HFFc6 (cell line): Measurements from ENCODE around the gene EPN3. TPM values are rescaled to one million over a fixed set of nuclear protein-coding genes. Genes with fewer than 3 reads are reported as not detected.
A peak's percentile ranks its signal among the peaks of the same experiment; 100 is the strongest.

Experiments used
- DNase-seq: peaks from one replicate; pipeline ENCODE4 v3.0.0-alpha.2; 2018
- H3K27ac Mint-ChIP-seq: 2 replicates; pipeline ENCODE4 v1.8.0; 2020; ENCODE audit warnings: mild to moderate bottlenecking, mixed read lengths
- H3K27me3 Mint-ChIP-seq: 2 replicates; pipeline ENCODE4 v1.8.0; 2021; ENCODE audit warnings: mild to moderate bottlenecking, moderate library complexity, mixed read lengths; ENCODE audit not compliant: insufficient read depth
- H3K36me3 Mint-ChIP-seq: 2 replicates; pipeline ENCODE4 v1.8.0; 2021; ENCODE audit warnings: low read depth, mixed read lengths
- H3K4me1 Mint-ChIP-seq: 2 replicates; pipeline ENCODE4 v1.8.0; 2020; ENCODE audit warnings: low read depth, mixed read lengths
- H3K4me3 Mint-ChIP-seq: 2 replicates; pipeline ENCODE4 v1.8.0; 2020; ENCODE audit warnings: mild to moderate bottlenecking, moderate library complexity, mixed read lengths
- H3K9me3 Mint-ChIP-seq: 2 replicates; pipeline ENCODE4 v1.8.0; 2020; ENCODE audit warnings: mild to moderate bottlenecking, mixed read lengths
- CTCF ChIP-seq: fragments of 200-600 bp; sonication (generic); IDR thresholded peaks from 2 replicates; pipeline ENCODE4 v1.5.0; 2021; ENCODE audit warnings: antibody characterized with exemption, mild to moderate bottlenecking
- total RNA-seq, 6 experiments: library from RNA; stranded (reverse); fragmentation: NEBNext Ultra II Directional; extraction: Animal tissue kit (Norgen Biotek cat#: 25700); gene quantifications; 2 replicates in 1 of 6; 3 replicates in 5 of 6; pipeline ENCODE4 v1.2.3, GENCODE V29; 2021

EPN3 gene
- total RNA-seq, 6 experiments from 2014 or later, result 0.05 TPM; not detected in 5

DNA sequence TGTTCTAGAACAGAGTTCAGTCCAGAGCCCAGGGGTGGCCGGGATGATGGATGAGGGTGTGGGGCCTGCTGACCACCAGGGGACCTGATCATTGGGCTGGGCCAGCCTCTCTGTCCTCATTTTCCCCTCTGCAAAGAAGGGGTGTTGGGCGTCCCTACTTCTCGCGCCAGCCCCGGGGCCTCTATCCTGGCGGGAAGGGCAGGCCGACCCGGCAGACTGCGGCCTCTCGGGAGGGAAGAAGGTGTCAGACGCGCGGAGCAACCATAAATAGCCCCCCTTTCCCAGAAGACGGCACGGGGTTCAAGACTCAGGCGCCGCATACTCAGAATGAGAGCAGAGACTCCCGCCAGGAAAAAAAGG lies 26.0 kb downstream of the EPN3 start:
- no peaks in the 10 kb centered on the region for H3K9me3 Mint-ChIP-seq
- peaks cover 30% of the 10 kb centered on the region for H3K27me3 Mint-ChIP-seq
- no peak for DNase-seq
- H3K4me1 Mint-ChIP-seq, result peaks cover 6% of the 10 kb centered on the region; the same call in 1 of the 2 replicates
- no peak overlapping the region for H3K4me3 Mint-ChIP-seq
- no peak overlapping the region for H3K27ac Mint-ChIP-seq
- peak; percentile 31; the same call in 1 of the 2 replicates for TF ChIP-seq CTCF
- no peaks in the 10 kb centered on the region for H3K36me3 Mint-ChIP-seq

- Mint-ChIP-seq H3K36me3 (no peaks in the 10 kb centered on the region), H3K4me1 (peaks cover 11% of the 10 kb centered on the region), H3K27ac (no peak overlapping the region), H3K9me3 (no peaks in the 10 kb centered on the region), H3K4me3 (peak overlapping the region; percentile 49; the same call in 1 of the 2 replicates), H3K27me3 (peaks cover 30% of the 10 kb centered on the region)
- no peak for TF ChIP-seq CTCF
- no peak for DNase-seq
Observed at GRCh38 chr17:50558941-50559614, 26.5 kb downstream of the EPN3 start.

DNA sequence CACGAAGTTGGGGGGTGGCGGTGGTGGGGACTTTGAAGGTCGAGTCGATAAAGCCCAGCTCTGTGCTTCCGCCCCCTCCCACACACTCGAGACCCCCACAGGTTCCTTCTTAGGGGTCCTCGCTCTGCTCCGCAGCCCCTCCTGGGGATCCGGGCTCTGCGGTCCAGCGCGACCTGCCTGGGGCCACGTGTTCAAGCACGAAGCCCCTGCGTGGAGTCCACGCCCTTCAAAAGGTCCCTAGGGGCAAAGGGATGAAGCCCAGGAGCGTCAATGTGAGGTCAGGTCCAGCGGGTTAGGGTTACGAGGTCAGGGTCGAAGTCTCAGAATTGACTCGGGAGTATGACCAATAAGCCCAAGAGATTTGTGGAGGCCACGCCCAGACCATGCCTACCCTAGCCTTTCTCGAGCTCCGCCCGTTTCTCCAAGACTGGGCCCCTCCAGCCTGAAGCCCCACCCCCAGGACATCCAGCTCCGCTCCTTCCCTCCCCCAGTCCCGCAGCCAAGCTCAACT lies 27.2 kb downstream of the EPN3 start:
- H3K27ac Mint-ChIP-seq, result no peak overlapping the region
- peaks cover 18% of the 10 kb centered on the region for H3K4me1 Mint-ChIP-seq
- DNase-seq, result no peak
- H3K27me3 Mint-ChIP-seq, result peaks cover 30% of the 10 kb centered on the region
- H3K9me3 Mint-ChIP-seq, result no peaks in the 10 kb centered on the region
- H3K4me3 Mint-ChIP-seq, result peak overlapping the region; percentile 76
- no peak for TF ChIP-seq CTCF
- H3K36me3 Mint-ChIP-seq, result no peaks in the 10 kb centered on the region

- no peak for TF ChIP-seq CTCF
- Mint-ChIP-seq H3K4me3 (peak within 1 kb of the TSS; percentile 76), H3K9me3 (no peaks in the 10 kb centered on the region), H3K27ac (no peak within 1 kb of the TSS), H3K4me1 (peaks cover 24% of the 10 kb centered on the region), H3K36me3 (no peaks in the 10 kb centered on the region), H3K27me3 (peaks cover 30% of the 10 kb centered on the region)
- DNase-seq, result peak; percentile 68
Observed at GRCh38 chr17:50560185-50560824, 27.8 kb downstream of the EPN3 start, which contains the start of gene CACNA1G. Gene CACNA1G, plus strand, starts transcription at chr17:50560715. Its CDS starts 745 bp downstream, at chr17:50561460.

DNA sequence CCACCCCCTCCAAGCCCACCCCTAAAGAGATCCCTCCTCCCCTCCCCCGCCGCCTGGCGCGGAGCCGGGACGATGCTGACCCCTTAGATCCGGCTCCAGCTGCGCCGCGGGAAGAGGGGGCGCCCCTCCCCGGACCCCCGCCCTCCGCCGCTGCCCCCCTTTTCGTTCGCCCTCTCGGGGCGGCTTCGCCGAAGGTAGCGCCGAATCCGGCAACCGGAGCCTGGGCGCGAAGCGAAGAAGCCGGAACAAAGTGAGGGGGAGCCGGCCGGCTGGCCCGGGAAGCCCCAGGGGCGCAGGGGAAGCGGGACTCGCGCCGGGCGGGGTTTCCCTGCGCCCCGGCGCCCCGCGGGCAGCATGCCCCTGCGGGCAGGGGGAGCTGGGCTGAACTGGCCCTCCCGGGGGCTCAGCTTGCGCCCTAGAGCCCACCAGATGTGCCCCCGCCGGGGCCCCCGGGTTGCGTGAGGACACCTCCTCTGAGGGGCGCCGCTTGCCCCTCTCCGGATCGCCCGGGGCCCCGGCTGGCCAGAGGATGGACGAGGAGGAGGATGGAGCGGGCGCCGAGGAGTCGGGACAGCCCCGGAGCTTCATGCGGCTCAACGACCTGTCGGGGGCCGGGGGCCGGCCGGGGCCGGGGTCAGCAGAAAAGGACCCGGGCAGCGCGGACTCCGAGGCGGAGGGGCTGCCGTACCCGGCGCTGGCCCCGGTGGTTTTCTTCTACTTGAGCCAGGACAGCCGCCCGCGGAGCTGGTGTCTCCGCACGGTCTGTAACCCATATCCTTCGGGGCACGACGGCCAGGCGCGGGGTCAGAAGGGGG lies 28.6 kb downstream of the EPN3 start:
- Mint-ChIP-seq H3K9me3 (no peaks in the 10 kb centered on the region), H3K4me1 (peaks cover 30% of the 10 kb centered on the region), H3K27me3 (peaks cover 33% of the 10 kb centered on the region), H3K27ac (no peak overlapping the region), H3K36me3 (no peaks in the 10 kb centered on the region), H3K4me3 (no peak overlapping the region)
- TF ChIP-seq CTCF, result no peak
- no peak for DNase-seq
